ENCODE measurements around the gene RGSL1.
"Not testable (repeated sequence)": the region's sequence is repeated elsewhere in the genome, so short reads cannot be mapped to it uniquely, and the experiment has no call there.

RGSL1 gene

DNA sequence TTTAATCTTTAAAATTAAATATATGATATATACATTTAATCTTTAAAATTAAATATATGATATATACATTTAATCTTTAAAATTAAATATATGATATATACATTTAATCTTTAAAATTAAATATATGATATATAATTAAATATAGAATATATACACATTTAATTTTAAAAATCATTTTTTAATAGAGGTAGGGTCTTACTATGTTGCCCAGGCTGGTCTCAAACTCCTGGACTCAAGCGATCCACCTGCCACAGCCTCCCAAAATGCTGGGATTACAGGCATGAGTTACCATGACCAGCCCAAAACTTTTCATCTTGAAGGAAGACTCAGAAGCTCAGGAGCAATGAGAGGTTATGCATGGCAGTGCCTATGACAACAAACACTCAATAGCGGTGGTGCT lies 2.8 kb upstream of the RGSL1 start:
- not testable (repeated sequence) for DNase-seq

DNA sequence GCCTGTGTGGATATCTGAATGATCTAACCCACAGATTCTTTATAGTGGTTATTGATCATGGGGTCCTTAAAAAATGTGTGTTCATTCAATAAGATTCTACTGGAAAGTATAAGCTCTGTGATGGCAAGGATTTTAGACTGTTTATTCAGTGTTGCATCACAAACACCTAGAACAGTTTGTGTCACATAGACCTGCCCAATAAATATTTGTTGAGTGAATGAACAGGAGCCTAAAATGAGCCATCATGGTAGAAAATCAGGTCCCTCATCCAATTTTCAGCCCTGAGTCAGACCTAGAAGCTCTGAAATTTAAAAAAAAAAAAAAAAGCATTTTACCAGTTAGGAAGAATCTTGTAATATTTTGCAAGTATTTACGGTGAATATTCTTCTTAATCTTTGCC lies 2.3 kb upstream of the RGSL1 start:
- no peak for DNase-seq

DNA sequence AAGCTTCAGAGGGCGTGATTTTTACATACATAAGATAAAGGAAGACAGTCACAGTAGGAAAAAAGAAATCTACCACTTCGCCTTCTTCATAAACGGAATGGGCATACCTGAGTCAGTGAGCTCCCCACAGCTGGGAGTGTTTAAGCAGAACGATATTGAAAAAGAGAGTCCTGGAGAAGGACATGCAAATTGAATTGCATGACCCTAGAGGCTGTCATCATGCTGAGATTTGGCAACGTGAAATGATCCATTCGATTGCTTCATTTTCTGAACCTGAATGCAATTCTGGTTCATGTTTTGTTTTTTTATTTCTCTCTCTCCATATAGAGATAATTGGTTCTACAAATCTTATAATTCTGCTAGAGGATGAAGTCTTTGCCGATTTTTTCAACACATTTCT lies 3.7 kb downstream of the RGSL1 start:
- peak; percentile 2 for DNase-seq

DNA sequence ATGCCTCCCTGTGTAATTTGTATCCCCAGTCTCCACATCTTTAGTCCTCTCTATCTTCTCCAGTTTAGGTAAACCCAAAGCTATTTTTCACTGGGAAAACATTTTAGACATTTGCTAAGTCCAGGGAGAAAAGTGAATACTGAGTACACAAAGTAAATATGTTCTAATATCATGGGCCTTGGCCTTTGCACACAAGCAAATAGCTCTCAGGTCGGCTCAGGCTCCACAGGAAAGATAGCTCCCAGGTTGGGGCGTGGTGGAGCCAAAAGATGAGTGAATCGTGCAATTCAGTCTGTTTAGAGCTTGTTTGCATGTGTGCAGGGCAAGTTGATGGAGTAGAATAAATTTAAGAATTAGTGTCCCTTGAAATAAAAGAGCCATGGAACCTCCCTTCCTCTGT lies 7.9 kb downstream of the RGSL1 start:
- DNase-seq: no peak

DNA sequence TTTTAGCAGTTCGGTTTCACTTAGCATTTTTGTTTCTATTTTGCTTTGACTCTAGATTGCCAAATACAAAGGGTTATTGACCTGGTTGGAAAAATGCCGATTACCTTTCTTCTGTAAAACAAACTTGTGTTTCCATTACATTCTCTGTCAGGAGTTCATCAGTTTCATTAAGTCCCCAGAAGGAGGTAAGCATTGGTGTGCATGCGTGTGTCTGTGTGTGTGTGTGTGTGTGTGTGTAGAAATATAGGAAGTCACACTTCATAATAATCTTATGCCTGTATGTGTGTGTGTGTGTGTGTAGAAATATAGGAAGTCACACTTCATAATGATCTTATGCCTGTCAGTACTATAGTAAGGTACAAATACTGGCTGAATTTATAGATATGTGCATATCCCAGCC lies 10.0 kb downstream of the RGSL1 start:
- DNase-seq: no peak

DNA sequence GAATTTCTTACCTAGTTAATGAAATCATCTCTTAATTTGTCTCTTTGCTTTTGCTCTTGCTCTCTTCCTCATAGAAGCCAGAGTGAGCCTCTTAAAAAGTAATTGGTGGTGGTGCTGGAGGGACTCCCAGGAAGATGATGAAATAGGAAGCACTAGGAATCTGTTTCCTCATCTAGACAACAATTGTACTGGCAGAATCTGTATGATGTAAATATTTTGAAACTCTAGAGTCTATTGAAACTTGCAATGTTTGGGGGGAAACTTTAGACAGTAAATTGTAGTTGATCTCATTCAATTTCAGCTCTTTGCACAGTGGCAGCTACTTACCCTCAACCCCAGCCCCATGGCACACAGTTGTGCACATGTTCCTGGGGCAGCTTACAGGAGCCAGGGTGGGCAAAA lies 10.6 kb downstream of the RGSL1 start:
- no peak for DNase-seq

DNA sequence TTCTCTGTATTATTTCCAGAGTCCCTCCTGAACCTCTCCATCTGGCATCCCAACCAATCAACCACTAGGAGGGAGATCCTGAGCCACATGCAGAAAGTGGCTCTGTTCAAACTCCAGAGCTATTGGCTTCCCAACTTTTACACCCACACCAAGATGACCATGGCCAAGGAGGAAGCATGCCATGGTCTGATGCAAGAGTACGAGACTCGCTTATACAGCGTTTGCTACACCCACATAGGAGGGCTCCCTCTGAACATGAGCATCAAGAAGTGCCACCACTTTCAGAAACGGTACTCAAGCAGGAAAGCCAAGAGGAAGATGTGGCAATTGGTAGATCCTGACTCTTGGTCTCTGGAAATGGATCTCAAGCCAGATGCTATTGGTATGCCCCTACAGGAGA lies 23.6 kb downstream of the RGSL1 start:
- DNase-seq: no peak

DNA sequence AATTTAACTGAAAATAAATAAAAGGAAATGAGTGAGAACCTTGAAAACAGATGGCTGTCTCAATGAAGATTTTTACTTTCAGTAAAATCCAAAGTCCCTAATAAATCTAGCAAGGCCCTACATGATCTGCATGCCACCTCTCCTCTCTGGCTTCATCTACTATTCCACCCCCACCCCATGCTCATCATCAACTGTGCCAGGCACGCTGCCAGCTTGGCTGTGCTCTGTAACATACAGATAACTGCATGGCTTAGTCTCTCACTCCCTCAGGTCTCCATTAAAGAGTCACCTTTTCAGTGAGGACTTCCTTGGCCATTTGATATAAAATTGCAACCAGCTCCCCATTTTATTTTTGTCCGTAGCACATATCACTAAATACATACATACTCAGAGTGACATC lies 26.7 kb downstream of the RGSL1 start:
- no peak for DNase-seq

DNA sequence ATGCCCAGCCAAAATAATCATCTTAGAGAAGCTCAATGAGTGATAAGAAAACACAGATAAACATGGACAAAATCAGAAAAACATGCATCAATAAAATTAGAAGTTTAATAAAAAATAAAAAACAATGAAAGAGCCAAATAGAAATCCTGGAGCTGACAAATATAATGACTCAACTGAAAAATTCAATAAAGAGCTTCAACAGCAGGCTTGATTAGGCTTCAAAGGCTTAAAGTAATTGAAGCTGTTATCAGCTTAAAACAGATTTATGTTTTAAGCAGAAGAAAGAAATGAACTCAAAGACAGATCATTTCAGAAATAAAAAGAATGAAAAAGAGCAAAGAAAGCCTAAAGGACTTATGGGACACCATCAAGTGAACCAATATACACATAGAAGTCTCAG lies 28.3 kb downstream of the RGSL1 start:
- DNase-seq: no peak

DNA sequence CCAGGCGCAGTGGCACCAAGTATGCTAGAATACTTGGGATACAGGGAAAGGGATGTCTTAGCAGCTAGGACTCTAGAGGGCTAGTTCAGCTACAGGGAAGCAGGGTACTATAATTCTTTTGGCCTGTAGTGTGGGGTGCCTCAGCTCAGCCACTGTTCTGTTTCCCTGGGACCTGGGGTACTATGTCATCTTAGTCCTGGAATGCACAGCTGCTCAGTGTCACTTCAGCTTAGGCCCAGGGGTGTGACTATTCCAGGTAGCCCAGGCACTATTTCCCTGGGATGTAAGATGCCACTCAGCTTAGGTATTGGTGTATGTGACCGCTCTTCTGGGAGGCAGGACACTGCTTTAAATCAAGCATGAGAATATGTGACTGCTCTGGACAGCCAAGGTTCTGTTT lies 34.1 kb downstream of the RGSL1 start:
- DNase-seq: no peak

DNA sequence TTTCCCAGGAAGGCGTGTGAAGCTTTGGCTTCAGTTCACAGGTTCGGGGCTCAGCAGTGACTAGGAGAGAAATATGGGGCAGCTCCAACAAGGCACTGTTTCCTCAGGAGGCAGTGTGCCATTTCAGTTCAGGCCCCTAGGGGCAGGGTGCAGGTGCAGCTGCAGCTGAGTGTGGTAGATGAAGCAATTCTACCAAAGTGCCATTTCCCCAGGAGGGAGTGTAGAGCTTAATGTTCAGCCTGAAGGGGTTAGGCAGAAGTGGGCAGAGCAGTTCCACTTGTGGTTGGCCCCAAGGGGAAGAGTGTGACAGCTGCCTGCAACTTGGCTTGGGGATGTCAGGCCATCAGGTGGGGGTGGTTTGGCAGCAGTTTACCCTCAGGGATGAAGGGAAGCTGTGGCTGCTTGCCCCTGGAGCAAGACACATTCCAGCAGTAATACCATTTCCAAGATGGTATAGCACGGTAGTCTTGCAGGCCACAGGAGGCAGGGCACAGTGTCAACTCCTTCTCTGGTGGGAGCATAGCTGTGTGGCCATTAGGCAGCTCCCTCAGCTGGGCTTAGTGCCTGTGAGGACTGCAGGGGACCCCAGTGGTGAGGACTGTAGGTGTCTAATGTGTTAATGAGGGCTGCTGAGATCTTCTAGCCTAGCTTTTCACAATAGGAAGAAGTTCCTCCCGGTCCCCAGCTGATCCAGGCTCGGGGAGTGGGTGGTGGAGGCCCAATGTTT lies 34.7 kb downstream of the RGSL1 start:
- DNase-seq: no peak

DNA sequence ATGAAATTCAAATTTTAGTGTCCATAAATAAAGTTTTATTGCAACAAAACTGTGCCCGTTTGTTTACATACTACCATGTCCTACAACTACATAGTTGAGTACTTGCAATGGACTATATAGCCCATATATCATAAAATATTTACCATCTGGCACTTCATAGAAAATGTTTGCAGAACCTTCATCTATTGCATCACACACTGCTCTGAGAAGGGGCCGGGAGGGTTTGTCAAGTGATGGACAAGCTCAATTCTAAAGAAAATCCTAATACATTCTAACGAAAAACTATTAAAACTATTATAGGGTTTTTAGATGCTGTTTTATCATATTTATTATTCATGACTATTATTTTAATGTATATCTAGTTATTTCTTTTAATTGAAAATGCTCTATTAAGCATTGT lies 35.9 kb downstream of the RGSL1 start:
- no peak for DNase-seq

DNA sequence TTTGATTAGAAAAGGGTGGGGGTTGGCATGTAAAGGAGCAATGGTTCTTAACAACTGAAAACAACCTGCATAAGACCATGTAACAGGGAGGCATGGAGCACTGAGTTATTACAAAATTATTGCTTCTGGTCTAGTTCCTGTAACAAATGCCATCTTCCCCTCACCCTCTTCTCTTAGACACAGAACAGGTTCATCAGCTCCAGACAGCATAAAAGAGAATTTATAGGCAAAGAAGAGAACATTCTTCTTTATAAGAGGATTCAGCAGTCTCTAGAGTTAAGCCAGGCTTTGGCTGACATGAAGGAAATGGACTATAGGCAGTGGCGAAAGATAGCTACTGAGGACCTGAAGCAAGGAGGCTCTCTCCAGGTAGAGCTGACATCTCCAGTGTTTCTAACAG lies 38.9 kb downstream of the RGSL1 start:
- no peak for DNase-seq

DNA sequence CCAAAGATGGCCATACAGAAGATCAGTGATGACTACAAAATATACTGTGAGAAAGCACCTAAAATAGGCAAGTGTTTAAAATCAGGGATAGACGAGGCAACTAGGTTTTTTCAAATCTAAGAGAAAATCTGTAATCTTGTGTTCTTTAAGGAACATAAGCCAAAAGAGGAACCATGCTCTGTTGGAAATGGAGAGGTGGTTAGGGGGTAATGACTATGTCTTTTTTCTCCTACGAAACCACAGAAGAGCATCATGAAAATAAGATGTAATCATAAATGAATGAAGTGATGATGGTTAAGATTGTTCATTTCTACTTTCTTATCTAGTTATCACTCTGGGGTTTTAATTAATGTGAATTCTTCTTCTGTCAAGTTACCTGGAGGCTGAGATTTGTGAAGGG lies 43.1 kb downstream of the RGSL1 start:
- no peak for DNase-seq

DNA sequence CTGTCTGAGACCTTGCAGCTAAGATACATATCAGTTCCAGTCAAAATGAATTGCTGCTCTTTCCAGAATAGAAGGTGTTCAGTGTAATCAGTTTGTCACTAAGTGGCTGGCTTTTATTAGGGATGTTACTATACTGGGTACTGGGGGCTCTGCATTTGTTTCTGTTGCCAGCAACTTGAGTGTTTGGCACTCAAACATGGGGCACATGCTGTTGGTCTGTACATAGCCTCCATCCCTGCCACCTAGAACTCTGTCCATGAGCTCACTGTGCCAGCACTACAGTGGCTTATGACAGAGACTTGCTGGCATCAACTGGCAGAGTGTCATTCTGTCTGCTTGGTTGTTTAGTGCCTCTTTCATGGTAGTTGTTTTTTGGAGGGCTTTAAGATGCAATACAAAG lies 45.1 kb downstream of the RGSL1 start:
- no peak for DNase-seq

DNA sequence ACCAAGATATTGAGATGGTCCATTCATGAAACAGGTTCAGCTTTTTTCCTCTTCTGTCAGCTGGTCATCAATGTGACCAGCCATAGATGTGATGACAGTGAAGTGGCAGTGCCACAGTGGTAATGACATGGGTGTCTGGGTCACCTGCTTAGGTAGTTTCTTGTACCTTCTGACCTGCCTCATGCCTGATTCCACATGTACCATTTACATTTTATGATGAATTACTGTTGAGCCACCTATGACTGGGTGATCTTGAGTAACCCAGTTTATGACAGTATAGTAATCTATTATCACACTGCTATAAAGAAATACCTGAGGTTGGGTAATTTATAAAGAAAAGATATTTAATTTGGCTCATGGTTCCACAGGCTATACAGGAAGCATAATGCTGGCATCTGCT lies 45.7 kb downstream of the RGSL1 start:
- no peak for DNase-seq

DNA sequence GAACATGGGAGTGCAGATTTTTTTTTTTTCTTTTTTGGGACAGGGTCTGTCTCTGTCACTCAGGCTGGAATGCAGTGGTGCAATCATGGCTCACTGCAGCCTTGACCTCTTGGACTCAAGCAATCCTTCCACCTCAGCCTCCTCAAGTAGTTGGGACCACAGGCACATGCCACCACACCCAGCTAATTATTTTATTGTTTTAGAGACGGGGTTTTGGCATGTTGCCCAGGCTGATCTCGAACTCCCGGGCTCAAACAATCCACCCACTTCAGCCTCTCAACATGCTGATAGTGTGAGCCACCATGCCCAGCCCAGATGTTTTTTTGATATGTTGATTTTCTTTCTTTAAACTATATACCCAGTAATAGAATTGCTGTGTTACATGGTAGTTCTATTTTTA lies 57.7 kb downstream of the RGSL1 start:
- DNase-seq: no peak

DNA sequence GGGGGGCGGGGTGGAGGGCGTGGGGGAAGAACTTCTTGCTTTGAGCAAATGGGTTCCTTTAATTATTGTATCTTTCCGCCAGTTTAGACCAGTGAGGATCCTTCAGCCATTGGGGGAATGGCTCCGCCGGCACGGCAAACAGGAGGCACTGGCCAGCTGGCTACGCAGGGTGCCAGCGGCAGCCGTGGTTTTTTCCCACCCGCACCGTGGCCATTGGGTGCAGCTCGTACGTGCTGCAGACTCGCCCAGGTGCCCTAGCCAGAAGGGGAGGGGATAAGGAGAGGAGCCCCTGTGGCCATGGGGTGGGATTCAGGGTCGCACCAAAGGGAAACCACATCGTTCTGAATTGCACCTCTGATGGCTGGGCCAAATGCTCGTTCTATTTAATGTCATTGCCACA lies 65.6 kb downstream of the RGSL1 start:
- DNase-seq: no peak

DNA sequence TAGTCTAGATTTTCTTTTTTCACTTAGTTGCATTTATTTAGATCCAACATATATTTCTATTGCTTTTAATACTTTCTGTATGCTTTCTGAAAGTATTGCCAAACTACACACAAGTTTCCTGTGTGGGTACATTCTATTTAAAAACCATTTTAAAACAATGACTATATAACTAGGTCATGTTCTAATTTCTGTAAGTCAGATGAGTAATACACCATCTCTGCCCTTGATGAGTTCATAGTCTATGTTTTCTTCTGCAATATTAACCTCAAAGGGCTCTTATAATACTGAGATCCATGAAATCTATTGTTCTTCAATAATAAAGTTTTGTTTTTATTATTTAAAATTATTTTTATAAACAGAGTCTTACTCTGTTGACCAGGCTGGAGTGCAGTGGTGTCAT lies 70.8 kb downstream of the RGSL1 start:
- DNase-seq: no peak

DNA sequence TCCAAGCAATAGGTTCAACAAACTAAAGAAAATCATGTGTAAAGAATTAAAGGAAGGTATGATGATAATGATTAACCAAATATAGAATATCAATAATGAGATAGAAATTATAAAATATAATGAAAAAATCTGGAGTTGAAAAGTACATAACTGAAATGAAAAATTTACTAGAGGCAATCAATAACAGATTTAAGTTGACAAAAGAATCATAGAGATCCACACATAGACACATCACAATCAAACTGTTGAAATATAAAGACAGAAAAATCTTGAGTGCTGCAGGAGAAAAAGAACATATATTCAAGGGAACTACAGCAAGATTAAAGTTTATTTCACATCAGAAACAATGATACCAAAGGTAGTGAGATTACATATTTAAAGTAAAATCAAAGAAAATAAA lies 75.4 kb downstream of the RGSL1 start:
- no peak for DNase-seq

DNA sequence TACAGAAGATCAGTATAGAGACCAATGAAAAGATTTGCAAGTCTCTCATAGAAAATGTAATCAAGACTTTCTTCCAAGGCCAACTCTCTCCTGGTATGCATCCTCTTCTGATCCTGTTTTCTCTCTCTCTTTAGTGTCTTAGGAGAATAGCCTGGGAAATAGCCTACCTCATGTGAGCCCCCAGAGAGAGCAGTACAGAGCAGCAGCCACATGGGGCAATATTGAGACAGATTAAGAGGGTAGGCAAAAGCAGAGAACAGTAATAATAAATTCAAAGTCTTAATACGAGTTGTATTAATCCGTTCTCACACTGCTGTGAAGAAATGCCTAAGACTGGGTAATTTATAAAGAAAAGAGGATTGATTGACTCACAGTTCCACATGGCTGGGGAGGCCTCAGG lies 77.7 kb downstream of the RGSL1 start:
- no peak for DNase-seq

DNA sequence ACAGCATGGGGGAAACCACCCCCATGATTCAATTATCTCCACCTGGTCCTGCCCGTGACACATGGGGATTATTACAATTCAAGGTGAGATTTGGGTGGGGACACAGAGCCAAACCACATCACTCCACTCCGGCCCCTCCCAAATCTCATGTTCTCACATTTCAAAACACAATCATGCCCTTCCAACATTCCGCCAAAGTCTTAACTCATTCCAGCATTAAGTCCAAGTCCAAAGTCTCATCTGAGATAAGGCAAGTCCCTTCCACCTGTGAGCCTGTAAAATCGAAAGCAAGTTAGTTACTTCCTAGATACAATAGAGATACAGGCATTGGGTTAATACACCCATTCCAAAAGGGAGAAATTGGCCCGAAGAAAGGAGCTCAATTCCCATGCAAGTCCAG lies 78.3 kb downstream of the RGSL1 start:
- DNase-seq: not testable (repeated sequence)

DNA sequence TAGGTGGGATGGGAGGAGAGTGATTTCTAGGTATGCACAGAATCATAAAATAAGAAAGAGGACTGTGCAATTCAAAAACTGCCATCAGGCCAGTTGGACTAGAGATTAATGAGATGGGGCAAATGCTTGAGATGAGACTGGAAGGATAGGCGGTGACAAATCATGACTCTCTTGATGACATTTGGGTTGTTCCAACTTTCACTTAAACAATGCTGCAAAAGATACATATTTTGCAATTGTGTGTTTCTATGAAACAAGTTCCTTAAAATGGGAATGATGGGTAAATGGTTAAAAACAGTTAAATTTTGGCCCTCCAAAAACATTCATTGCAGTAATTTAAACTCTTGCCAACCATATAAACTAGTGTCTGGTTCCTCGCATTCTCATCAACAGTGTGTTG lies 84.0 kb downstream of the RGSL1 start:
- no peak for DNase-seq

DNA sequence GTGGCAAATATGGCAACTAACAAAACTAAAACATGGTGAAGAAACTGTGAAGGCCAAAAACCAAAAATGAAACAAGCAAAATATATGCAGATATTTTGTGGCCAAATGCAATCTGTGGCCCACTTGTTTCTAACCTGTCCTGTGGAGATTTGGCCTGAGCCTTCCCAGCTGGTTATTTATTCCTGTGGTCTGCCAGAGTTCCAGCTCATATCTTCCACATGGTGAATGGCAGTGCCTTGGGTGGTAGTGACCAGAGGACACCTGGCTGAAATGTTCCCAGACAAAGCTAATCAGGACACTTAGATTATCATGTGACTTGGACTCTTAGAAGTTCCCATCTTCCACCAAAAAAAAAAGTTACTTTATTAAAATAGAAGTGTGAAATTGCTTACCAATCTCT lies 99.4 kb downstream of the RGSL1 start:
- DNase-seq: no peak

DNA sequence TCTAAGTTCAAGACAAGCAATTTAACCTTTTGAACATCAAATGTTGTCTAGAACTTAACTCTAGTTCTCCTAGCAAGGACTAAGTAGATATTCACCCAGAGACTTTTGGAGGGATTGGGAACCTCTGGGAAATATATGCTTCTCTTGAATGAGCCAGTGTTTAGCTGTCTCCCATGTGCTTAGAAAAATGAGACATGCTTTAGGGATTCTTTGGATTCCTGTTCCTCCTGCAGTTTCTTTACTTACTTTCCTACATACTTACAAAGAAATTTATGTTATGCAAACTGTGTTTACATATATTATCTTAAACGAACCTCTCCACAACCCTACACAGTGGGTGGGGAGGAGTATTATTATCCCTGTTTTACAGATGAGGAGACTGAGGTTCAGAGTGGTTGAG lies 99.9 kb downstream of the RGSL1 start:
- no peak for DNase-seq

DNA sequence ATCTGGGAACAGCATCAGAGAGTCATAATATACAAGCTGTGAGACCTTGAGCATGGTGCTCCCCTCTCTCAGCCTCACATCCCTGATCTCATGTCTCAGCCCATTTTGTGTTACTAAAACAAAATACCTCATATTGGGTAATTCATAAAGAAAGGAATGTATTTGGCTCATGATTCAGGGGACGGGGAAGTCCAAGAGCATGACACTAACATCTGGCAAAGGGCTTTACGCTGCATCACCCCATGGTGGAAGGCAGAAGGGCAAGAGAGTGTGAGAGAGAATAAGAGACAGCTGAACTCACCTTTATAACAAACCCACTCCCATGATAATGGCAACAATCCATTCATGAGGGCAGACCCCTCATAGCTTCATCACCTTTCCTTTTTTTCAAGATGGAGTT lies 102.6 kb downstream of the RGSL1 start:
- no peak for DNase-seq
